ENCODE data around the gene NINJ2.
"Not testable (repeated sequence)": the region's sequence is repeated elsewhere in the genome, so short reads cannot be mapped to it uniquely, and the experiment has no call there.

NINJ2 gene

DNA sequence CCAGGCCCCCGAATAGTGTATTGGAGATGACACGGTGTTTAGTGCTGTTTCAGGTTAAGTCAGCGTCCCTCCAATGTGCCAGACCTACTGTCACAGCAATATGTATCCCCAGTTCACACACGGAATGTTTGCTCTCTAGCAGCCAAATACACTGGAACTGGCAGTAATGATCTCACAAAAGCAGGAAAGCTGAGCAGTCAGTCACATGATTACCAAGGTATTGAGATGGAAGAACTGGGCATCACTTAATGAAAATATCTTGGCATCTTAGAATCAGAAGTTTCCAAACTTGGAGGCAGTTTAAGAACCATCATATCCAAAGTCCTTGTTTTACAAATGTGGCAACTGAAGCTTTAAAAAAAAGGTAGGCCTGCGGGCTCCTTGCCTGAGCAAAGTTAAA, 23.3 kb downstream of the NINJ2 start:
- no peak for DNase-seq

DNA sequence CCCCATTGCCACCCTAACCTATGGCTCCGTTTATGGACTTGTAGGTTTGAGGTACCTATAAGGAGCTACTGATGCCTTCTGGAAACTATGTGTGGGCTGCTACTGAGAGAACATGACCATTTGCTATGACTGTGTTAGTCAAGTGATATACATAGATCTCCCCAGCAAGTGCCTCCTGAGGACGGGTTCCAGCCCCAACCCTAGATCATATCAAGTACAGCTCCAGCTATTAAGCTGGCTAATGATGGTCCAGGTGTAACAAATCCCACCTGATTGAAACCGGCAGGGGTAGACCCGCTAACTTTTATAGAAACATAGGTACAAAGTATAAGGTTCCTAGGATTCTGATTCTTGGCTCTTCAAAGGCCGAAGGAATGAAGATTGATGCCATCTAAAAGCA, 23.7 kb downstream of the NINJ2 start:
- DNase-seq, result no peak

GRCh38 chr12:638953-639557, 24.2 kb downstream of the NINJ2 start:
- DNase-seq, result peak in 1 of 2 donors; percentile 92

DNA sequence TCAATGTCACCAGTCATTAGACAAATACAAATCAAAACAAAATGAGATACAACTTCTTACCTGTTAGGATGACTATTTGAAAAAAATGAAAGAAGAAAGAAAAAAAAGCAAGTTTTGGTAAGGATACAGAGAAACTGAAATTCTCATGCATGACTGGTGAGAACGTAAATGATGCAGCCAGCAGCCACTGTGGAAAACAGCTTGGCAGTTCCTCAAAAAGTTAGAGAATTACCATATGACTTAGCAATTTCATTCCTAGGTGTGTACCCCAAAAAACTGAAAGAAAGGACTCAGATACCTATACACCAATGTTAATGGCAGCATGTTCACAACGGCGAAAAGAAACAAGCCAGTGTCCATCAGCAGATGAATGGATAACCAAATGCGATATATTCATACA, 26.6 kb downstream of the NINJ2 start:
- DNase-seq, result peak in 1 of 2 donors; percentile 60

GRCh38 chr12:633731-634130, 29.5 kb downstream of the NINJ2 start:
- no peak for DNase-seq

DNA sequence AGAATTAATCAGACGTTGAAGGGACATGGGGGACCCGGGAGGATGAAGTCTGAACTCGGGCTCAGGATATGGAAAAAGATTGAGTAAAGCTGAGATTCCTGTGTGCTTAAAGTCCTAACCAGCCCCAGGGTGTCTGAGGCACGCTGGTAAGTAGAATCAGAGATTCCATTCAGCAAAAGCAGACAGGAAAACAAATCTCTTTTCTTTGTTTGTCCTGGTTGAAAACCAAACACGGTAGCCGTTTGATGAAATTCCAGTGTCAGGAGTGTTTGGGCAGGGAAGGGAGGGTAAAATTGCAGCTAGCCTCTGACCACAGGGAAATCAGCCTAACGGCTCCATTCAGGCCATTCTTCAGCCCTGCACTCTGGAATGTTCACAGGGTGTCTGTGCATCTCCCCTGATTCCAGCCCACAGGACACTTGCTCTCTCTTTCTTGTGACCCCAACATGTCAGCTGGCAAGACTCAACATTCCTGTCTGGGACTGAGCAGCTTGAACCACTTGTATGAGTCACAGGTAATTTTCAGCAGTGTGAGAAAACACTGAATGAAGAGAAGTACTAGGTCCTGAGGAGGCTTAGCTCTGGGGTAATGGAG, 31.0 kb downstream of the NINJ2 start:
- DNase-seq, result no peak

GRCh38 chr12:630656-631632, 32.3 kb downstream of the NINJ2 start:
- peak in 1 of 2 donors; percentile 75 for DNase-seq

- not testable (repeated sequence) for DNase-seq
Observed at GRCh38 chr12:628742-629078, 34.5 kb downstream of the NINJ2 start.

GRCh38 chr12:627863-628741, 35.1 kb downstream of the NINJ2 start:
- no peak for DNase-seq

- no peak for DNase-seq
Observed at GRCh38 chr12:627285-627684, 36.0 kb downstream of the NINJ2 start.

GRCh38 chr12:625998-626397, 37.2 kb downstream of the NINJ2 start:
- no peak for DNase-seq

GRCh38 chr12:623865-624372, 39.3 kb downstream of the NINJ2 start:
- no peak for DNase-seq

GRCh38 chr12:623172-623864, 39.9 kb downstream of the NINJ2 start:
- no peak for DNase-seq

- peak in 1 of 2 donors; percentile 54 for DNase-seq
Observed at GRCh38 chr12:622416-622815, 40.8 kb downstream of the NINJ2 start.

DNA sequence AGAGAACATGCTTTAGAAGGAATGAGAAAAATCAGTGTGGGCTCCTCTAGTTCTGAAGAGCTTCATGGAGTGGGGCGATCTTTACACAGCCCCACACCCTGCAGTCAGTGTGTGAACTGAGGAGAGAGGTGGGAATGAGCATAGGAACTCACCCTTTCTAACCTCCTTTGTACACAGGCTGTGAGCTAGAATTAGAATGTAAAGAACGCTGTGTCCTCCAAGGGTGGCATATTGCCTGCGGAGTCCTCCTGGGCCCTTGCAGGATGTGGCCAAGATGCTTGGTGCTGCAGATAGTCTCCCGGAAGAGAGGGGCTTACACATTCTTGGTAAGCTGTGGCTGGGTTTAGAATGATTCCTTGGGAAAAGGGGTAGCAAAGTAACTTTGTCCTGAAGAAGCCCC, 43.9 kb downstream of the NINJ2 start:
- peak in 1 of 2 donors; percentile 39 for DNase-seq

- no peak for DNase-seq
Observed at GRCh38 chr12:618605-619004, 44.6 kb downstream of the NINJ2 start.

DNA sequence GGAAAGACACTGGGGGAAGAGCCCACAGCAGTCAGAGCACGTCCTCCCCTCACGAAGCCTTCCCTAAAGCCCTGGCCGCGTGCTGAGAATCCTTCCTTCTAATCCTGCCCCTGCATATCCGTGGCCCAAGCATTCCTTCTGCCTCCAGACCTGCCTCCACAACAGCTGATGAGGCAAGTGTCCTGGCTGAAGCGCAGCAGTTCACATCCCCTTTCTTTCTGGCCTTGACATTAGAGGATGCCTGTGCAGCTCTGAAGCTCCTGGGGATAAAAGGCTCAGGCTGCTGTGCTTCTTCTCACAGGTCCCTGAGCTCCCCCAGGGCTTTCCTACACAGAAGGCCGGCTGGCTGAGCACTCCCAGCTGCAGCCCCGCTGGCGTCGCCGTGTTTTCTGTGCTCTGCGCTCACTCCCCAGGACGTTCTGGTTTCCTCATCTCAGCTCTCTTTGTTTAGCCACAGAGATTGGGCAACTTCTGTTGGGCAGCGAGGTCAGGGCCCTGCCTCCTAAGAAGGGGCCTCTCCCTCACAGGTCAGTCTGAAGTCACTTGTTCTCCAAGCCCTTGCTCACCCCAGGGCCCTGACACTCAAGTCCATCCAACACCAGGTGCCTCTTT, 45.8 kb downstream of the NINJ2 start:
- peak; percentile 7 to 38 for DNase-seq

DNA sequence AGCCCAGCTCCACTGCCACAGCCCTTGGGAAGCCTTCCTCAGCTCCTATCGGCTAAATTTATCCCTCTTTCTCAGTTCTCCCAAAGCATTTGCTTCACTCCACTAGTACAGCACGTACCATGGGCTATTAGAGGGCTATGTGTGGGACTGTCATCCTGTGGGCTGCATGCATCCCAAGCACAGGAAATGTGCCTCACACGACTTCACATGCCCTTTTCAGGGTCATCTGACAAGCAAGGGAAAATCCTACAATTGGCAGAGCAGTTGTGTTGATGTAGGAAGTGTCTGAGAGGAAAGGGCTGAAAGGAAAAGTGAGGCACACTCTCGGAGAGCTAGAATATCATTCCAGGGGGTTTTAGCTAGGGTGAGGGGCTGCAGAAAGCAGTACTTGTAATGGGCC, 47.6 kb downstream of the NINJ2 start:
- DNase-seq, result no peak

- peak in 1 of 2 donors; percentile 56 for DNase-seq
Observed at GRCh38 chr12:614411-614970, 48.8 kb downstream of the NINJ2 start.

DNA sequence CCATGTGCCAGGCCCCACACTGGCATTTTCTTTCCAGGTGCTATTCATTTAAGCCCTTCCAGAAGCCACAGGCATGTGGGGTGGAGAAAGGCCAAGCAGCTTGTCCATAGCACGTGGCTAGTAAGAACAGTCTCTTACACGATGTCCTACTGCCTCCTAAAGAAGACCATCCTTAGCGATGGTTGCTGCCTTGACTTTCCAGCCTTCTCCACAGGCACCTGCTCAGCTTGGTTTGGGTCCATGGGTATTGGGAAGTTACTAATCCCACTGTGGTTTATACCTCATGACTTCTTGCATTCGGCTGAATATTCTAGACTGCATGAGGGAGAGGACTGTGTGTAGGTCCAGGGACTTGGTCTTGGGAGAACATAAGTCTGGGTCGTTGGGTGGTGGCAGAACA, 49.2 kb downstream of the NINJ2 start:
- no peak for DNase-seq

DNA sequence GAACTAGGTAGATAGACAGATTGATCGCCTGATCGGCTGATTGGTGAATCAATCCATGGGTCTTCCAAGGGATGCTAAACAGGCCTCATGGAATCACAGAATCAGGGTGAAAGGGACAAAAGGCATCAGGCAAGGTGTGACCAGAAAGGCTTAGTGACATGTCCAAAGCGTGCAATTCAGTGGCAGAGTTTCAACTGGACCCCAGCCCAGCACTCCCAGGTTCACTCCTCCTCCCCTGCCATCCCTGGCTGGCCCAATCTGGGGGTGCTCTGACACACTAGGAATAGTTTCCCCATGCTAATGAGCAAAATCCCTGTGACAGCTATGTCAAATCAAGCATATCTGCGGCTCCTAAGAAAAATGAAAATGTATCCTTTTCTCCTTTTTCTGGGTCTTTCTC, 50.4 kb downstream of the NINJ2 start:
- no peak for DNase-seq
